Measurements from ENCODE around the gene DUOXA1. TPM values are rescaled to one million over a fixed set of nuclear protein-coding genes. Genes with fewer than 3 reads are reported as not detected.
"Not testable (repeated sequence)": the region's sequence is repeated elsewhere in the genome, so short reads cannot be mapped to it uniquely, and the experiment has no call there.

The DUOXA1 gene
- total and polyA plus RNA-seq, 2 donors (not counting 1 experiment from before 2014, with no cell fraction given): not detected

GRCh38 chr15:45105586-45105985 is 24.1 kb downstream of the DUOXA1 start:
- H4K20me1 ChIP-seq (ENCODE audit: control insufficient read depth, extremely low read depth, insufficient read depth, low read length): no peaks in the 10 kb centered on the region
- no peak overlapping the region for H3K4me3 ChIP-seq (replicated peaks in 1 of 4; ENCODE audit: control extremely low read depth in 1 of 4, insufficient read depth in 1 of 4, low read depth in 3 of 4, low read length in 4 of 4)
- H3K9me3 ChIP-seq (ENCODE audit: control insufficient read depth, insufficient read depth, low read depth, low read length): no peaks in the 10 kb centered on the region
- no peak for DNase-seq (ENCODE audit: low read depth in 2 of 2)
- no peak for TF ChIP-seq EZH2 (IDR thresholded peaks at IDR 0.05; ENCODE audit: low read length, missing control alignments)
- no peak for TF ChIP-seq CTCF (conservative IDR thresholded peaks at IDR 0.05 in 1 of 2, IDR thresholded peaks at IDR 0.05 in 1 of 2; ENCODE audit: low read depth in 1 of 2, low read length in 2 of 2)
- no peaks in the 10 kb centered on the region for H3K4me1 ChIP-seq (ENCODE audit: control insufficient read depth, extremely low read depth, insufficient read depth, low read length)
- H3K4me2 ChIP-seq (ENCODE audit: extremely low read depth, insufficient read depth, low read length): no peak overlapping the region
- H3K27me3 ChIP-seq (ENCODE audit: control insufficient read depth, insufficient read depth, low read length): peaks cover 17% of the 10 kb centered on the region
- H3K36me3 ChIP-seq (ENCODE audit: control insufficient read depth, insufficient read depth, low read length): no peaks in the 10 kb centered on the region
- H3K9ac ChIP-seq (ENCODE audit: insufficient read depth, low read length): no peak overlapping the region
- no peak overlapping the region for H2AFZ ChIP-seq (ENCODE audit: low read length)
- no peaks in the 10 kb centered on the region for H3K79me2 ChIP-seq (ENCODE audit: control insufficient read depth, insufficient read depth, low read length)
- no peak overlapping the region for H3K27ac ChIP-seq (ENCODE audit: insufficient read depth, low read length)

- H3K9me3 ChIP-seq (ENCODE audit: control insufficient read depth, insufficient read depth, low read depth, low read length); H4K20me1 ChIP-seq (ENCODE audit: control insufficient read depth, extremely low read depth, insufficient read depth, low read length); H3K4me1 ChIP-seq (ENCODE audit: control insufficient read depth, extremely low read depth, insufficient read depth, low read length); H3K4me2 ChIP-seq (ENCODE audit: extremely low read depth, insufficient read depth, low read length); DNase-seq (ENCODE audit: low read depth in 2 of 2); H3K36me3 ChIP-seq (ENCODE audit: control insufficient read depth, insufficient read depth, low read length); H3K27me3 ChIP-seq (ENCODE audit: control insufficient read depth, insufficient read depth, low read length); H2AFZ ChIP-seq (ENCODE audit: low read length); H3K27ac ChIP-seq (ENCODE audit: insufficient read depth, low read length); H3K79me2 ChIP-seq (ENCODE audit: control insufficient read depth, insufficient read depth, low read length); H3K4me3 ChIP-seq (replicated peaks in 1 of 4; ENCODE audit: control extremely low read depth in 1 of 4, insufficient read depth in 1 of 4, low read depth in 3 of 4, low read length in 4 of 4); H3K9ac ChIP-seq (ENCODE audit: insufficient read depth, low read length): not testable (repeated sequence)
Observed at GRCh38 chr15:45104170-45104569, 25.5 kb downstream of the DUOXA1 start.

- no peaks in the 10 kb centered on the region for H4K20me1 ChIP-seq (ENCODE audit: control insufficient read depth, extremely low read depth, insufficient read depth, low read length)
- H3K79me2 ChIP-seq (ENCODE audit: control insufficient read depth, insufficient read depth, low read length): no peaks in the 10 kb centered on the region
- no peak overlapping the region for H2AFZ ChIP-seq (ENCODE audit: low read length)
- H3K4me3 ChIP-seq (replicated peaks in 1 of 4; ENCODE audit: control extremely low read depth in 1 of 4, insufficient read depth in 1 of 4, low read depth in 3 of 4, low read length in 4 of 4): no peak overlapping the region
- TF ChIP-seq CTCF (conservative IDR thresholded peaks at IDR 0.05 in 1 of 2, IDR thresholded peaks at IDR 0.05 in 1 of 2; ENCODE audit: low read depth in 1 of 2, low read length in 2 of 2): no peak
- no peak for TF ChIP-seq EZH2 (IDR thresholded peaks at IDR 0.05; ENCODE audit: low read length, missing control alignments)
- no peaks in the 10 kb centered on the region for H3K4me1 ChIP-seq (ENCODE audit: control insufficient read depth, extremely low read depth, insufficient read depth, low read length)
- H3K36me3 ChIP-seq (ENCODE audit: control insufficient read depth, insufficient read depth, low read length): no peaks in the 10 kb centered on the region
- H3K9me3 ChIP-seq (ENCODE audit: control insufficient read depth, insufficient read depth, low read depth, low read length): no peaks in the 10 kb centered on the region
- H3K27ac ChIP-seq (ENCODE audit: insufficient read depth, low read length): no peak overlapping the region
- H3K9ac ChIP-seq (ENCODE audit: insufficient read depth, low read length): no peak overlapping the region
- H3K4me2 ChIP-seq (ENCODE audit: extremely low read depth, insufficient read depth, low read length): no peak overlapping the region
- no peak for DNase-seq (ENCODE audit: low read depth in 2 of 2)
- peaks cover 5% of the 10 kb centered on the region for H3K27me3 ChIP-seq (ENCODE audit: control insufficient read depth, insufficient read depth, low read length)
Observed at GRCh38 chr15:45102226-45102625, 27.5 kb downstream of the DUOXA1 start.
